Measurements from ENCODE around the gene NRG3.

NRG3 gene

DNA sequence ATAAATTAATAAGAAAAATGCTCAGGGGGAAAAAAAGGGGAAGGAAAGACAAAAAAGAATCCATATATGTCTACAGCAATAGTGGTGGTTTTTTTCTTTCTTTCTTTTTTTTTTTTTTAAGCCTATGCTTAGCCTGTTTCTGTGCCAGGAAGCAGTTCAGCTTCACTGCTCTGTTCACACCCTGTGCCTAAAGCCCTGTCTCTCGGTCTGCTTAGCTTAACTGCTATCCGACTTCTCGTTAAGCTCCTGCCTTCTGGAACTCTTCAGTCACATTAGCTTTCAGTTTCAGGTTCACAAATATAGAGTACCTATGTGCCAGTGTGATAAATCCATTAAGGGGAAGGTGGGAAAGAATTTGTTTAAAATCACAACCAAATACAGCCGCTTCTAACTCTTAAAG is 26.5 kb upstream of the NRG3 start:
- H3K36me3 ChIP-seq (replicated peaks) = no peaks in the 10 kb centered on the region
- in situ Hi-C loops (cut with HindIII; ENCODE audit: low pct_ligation_motif_present, low sequenced_read_pairs) = no loop called here
- H3K27ac ChIP-seq = no peak overlapping the region
- no peaks in the 10 kb centered on the region for H3K27me3 ChIP-seq (replicated peaks)
- DNase-seq = no peak
- TF ChIP-seq, protein P1, sequence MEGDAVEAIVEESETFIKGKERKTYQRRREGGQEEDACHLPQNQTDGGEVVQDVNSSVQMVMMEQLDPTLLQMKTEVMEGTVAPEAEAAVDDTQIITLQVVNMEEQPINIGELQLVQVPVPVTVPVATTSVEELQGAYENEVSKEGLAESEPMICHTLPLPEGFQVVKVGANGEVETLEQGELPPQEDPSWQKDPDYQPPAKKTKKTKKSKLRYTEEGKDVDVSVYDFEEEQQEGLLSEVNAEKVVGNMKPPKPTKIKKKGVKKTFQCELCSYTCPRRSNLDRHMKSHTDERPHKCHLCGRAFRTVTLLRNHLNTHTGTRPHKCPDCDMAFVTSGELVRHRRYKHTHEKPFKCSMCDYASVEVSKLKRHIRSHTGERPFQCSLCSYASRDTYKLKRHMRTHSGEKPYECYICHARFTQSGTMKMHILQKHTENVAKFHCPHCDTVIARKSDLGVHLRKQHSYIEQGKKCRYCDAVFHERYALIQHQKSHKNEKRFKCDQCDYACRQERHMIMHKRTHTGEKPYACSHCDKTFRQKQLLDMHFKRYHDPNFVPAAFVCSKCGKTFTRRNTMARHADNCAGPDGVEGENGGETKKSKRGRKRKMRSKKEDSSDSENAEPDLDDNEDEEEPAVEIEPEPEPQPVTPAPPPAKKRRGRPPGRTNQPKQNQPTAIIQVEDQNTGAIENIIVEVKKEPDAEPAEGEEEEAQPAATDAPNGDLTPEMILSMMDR (IDR thresholded peaks at IDR 0.05; ENCODE audit: low read depth, low read length, missing control alignments) = no peak
- H3K4me3 ChIP-seq (ENCODE audit: low read depth, low read length) = no peak overlapping the region

DNA sequence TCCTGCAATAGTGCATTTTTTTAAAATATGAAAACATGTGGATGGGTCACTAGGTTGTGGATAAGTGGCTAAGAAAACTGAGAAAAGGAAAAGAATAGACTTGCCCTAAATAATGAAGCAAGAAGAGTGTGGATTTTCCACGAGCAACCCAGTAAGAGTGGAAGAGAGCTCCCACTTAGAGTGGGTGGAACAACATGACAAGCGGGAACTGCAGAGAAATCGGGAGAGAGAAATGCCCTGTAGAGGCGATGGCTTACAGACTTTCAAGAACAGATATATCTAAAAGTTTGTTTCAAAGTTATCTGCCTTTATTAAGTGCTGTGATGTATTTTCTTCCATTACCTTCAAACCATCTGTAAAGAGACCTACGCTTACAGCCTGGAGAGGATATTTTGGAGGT is 26.1 kb upstream of the NRG3 start:
- Histone ChIP-seq H3K27me3 (replicated peaks) (no peaks in the 10 kb centered on the region), H3K36me3 (replicated peaks) (no peaks in the 10 kb centered on the region), H3K27ac (no peak overlapping the region), H3K4me3 (ENCODE audit: low read depth, low read length) (no peak overlapping the region)
- in situ Hi-C loops (cut with HindIII; ENCODE audit: low pct_ligation_motif_present, low sequenced_read_pairs) = no loop called here
- no peak for DNase-seq
- TF ChIP-seq, protein P1 (IDR thresholded peaks at IDR 0.05; ENCODE audit: low read depth, low read length, missing control alignments) = no peak

DNA sequence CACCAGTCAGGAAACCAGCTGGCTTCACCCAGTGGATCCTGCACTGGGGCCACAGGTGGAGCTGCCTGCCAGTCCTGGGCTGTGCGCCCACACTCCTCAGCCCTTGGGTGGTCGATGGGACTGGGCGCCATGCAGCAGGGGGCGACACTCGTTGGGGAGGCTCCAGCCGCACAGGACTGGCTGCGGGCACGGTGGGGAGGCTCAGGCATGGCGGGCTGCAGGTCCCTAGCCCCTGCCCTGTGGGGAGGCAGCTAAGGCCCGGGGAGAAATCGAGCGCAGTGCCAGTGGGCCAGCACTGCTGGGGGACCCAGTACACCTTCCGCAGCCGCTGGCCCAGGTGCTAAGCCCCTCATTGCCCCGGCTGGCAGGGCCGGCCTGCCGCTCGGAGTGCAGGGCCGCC is 12.4 kb upstream of the NRG3 start:
- TF ChIP-seq, protein P1 (IDR thresholded peaks at IDR 0.05; ENCODE audit: low read depth, low read length, missing control alignments) = no peak
- H3K27me3 ChIP-seq (replicated peaks) = no peaks in the 10 kb centered on the region
- H3K27ac ChIP-seq = no peak overlapping the region
- in situ Hi-C loops (cut with HindIII; ENCODE audit: low pct_ligation_motif_present, low sequenced_read_pairs) = no loop called here
- no peaks in the 10 kb centered on the region for H3K36me3 ChIP-seq (replicated peaks)
- no peak for DNase-seq
- no peak overlapping the region for H3K4me3 ChIP-seq (ENCODE audit: low read depth, low read length)

DNA sequence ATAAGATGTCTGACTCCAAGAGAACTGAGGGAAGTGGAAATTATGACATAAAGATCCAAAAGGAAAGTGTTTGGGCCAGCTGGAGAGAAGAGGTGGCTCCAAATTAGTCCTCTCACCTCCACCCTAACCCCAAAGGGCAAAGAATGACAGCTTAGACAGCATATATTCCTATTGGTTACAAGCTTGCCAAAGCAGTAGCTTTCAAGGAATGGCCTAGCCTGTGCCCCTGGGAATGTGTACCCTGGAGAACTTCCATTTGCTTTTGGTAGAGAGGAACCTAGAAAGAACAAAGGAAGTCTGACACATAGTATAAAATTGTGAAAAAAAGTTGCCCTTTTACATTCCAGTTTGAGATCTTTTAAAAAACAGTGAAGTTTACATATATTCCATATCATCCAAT is 11.2 kb upstream of the NRG3 start:
- no peaks in the 10 kb centered on the region for H3K27me3 ChIP-seq (replicated peaks)
- TF ChIP-seq, protein P1 (IDR thresholded peaks at IDR 0.05; ENCODE audit: low read depth, low read length, missing control alignments) = no peak
- in situ Hi-C loops (cut with HindIII; ENCODE audit: low pct_ligation_motif_present, low sequenced_read_pairs) = no loop called here
- H3K27ac ChIP-seq = no peak overlapping the region
- no peak overlapping the region for H3K4me3 ChIP-seq (ENCODE audit: low read depth, low read length)
- no peaks in the 10 kb centered on the region for H3K36me3 ChIP-seq (replicated peaks)
- no peak for DNase-seq

DNA sequence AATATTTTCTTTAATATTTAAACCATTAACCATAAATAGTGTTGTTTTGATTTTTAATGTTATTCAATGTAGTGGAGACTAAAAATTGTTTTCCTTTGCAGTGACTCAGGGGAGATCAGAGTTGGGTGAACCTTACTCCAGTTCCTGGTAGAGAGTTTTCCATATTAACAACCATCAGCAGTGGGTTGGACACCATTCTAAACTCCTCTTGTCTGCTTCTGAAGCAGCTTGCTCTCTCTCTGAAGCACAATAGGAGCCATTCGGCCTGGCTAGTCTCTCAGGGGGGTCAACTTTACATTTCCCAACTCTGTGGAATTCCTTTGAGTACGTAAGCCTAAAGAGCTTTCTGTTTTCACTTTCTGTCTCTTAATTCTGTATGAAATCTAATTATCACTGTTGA is 9.4 kb upstream of the NRG3 start:
- no peak overlapping the region for H3K4me3 ChIP-seq (ENCODE audit: low read depth, low read length)
- in situ Hi-C loops (cut with HindIII; ENCODE audit: low pct_ligation_motif_present, low sequenced_read_pairs) = no loop called here
- no peaks in the 10 kb centered on the region for H3K36me3 ChIP-seq (replicated peaks)
- TF ChIP-seq, protein P1 (IDR thresholded peaks at IDR 0.05; ENCODE audit: low read depth, low read length, missing control alignments) = no peak
- DNase-seq = no peak
- peak overlapping the region; percentile 80 for H3K27ac ChIP-seq
- H3K27me3 ChIP-seq (replicated peaks) = no peaks in the 10 kb centered on the region

DNA sequence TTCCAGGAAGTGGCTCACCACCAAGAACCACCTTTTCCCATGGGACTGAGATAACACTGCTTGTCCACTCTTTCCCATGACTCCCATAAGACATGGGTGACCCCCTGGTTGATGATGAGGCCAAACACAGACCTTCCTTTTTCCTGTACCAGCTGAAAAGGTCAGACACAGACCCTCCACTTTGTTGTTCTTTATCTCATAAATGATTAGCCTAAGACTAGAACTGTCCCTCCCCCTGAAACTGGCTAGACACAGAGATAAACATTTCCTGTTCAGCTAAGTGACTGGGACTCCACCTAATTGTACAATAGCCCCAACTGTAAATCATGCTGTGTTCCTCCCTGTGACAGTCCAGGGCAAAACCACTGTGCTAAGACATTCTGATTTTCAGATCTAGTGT is 8.2 kb upstream of the NRG3 start:
- Histone ChIP-seq H3K27me3 (replicated peaks) (no peaks in the 10 kb centered on the region), H3K4me3 (ENCODE audit: low read depth, low read length) (no peak overlapping the region), H3K27ac (peak overlapping the region; percentile 80), H3K36me3 (replicated peaks) (no peaks in the 10 kb centered on the region)
- TF ChIP-seq, protein P1 (IDR thresholded peaks at IDR 0.05; ENCODE audit: low read depth, low read length, missing control alignments) = no peak
- in situ Hi-C loops (cut with HindIII; ENCODE audit: low pct_ligation_motif_present, low sequenced_read_pairs) = no loop called here
- peak; percentile 84 for DNase-seq

All from brain microvascular endothelial cell (primary cell).